Mesenteric fat pad (tissue), 1 donor: ENCODE data around the gene PLCD3. TPM values are rescaled to one million over a fixed set of nuclear protein-coding genes. Genes with fewer than 3 reads are reported as not detected.

Experiments
- DNase-seq: peaks from one replicate; pipeline ENCODE4 v3.0.0-alpha.2; 2020; ENCODE audit warnings: low spot score
- total RNA-seq: library from RNA; stranded (reverse); fragmentation: NEBNext Ultra II Directional; extraction: Animal tissue kit (Norgen Biotek cat#: 25700); gene quantifications from one replicate; pipeline ENCODE4 v1.2.1, GENCODE V29; 2021
- donor health status: DM: yes; HTN: yes; CAD: no.

Gene PLCD3
- total RNA-seq, 1 donor from 2014 or later: 64.2 TPM

DNA sequence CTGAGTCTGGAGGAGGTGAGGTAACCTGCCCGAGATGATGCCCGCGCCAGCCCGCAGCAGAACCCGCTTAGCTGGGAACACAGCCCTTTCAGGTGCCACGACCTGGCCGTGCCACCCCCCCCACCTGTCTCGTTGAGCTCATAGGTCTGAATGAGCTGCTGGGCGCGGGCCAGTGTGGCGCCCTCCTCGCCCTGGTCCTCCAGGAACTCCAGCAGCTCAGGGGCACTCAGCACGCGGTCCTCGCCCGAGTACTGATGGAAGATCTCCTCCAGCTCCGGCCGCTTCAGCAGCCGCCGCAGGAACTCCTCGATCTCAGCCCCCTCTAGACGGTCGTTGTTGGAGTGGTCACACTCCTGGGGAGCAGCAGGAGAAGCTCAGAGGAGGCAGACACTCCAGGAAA is 13.6 kb downstream of the PLCD3 start:
- DNase-seq: no peak

DNA sequence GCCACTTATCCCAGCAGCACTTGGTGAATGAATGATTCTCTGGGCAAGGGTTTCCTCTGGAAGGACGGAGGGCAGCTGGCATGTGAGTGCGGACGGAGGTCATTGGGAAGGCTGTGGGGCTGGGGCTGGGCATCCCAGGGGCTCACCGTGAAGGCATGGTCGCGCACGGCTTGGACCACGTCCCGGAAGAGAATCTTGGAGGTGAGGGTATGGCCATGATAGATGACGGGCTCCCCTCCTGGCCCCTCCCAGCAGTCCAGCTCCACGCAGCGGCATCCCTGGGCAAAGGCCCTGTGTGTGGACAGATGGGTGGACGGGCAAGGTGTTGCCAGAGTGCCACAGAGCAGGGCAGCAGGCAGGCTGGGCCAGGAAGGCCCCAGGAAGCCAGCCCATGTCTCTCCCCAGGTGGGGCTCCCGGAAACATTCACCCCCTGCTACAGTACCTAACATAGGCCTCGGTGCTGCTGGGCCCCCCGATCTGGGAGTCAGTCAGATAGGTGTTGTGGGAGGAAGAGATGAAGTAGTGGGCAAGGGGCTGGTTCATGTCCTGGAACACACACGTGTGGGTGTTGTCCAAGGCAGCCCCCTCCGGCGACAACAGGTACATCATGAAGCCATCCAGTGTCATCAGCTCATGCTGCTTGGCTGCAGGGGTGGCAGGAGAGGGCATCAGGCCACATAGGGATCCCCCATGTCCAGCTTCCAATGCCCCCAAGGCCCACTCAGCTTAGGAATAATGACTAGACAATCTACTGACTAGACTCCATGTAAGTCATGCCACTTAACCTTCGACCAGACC is 14.3 kb downstream of the PLCD3 start:
- no peak for DNase-seq

DNA sequence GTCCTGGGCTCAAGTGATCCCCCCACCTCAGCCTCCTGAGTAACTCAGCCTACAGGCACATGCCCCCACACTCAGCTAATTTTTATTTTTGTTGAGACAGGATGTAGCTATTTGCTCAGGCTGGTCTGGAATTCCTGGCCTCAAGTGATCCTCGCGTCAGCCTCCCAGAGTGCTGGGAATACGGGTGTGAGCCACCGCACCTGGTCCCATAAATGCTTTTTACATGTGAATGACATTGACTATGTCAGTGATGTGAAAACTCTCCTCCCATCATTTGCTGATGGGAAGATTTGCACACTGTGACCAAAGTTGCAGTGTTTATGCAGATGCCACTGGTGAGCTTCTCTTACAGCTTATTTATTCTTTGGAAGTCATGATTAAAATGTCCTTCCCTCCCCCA is 15.0 kb downstream of the PLCD3 start:
- no peak for DNase-seq

DNA sequence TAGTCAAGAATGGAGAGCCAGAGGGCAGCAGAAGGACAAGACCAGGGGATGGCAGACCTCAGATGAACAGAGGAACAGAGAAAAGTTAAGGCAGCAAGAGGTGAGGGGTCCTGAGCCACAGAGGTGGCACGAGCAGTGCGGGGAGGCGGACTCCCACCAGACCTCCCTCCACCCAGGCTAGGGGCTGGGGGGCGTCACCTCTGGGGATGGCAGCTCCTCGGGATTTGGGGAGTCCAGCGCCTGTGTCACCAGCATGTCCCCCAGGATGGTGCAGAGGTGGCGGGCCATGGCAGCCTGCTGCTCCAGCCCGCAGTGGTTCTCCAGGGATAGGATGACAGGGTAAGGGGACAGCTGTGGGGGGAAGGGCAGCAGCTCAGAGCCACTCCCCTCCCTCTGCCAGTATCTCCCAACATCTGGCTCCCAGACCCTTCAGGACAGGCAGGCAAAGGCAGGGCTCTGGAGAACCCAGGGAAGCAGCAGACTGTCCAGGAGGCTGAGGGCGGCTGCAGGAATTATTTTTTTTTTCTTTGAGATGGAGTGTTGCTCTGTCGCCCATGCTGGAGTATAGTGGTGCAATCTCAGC is 15.8 kb downstream of the PLCD3 start:
- no peak for DNase-seq

DNA sequence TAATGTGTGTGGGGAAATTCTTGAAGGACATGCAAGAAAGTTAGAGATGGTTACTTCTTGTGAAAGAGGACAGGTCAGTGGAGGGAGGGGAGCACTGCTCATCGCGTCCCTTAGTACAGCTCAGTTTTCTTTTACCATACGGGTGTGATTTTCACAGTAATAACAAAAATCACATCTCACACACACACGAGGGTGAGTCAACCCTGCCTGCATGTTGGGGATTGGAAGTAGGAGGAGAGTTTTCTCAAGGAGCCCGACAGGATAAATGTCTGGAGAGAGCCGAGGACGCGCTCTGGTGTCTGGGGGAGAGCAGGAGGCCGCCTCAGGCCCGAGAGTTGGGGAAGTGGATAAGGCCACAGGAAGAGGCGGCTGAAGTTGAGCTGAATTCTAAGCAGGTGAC is 16.4 kb downstream of the PLCD3 start:
- DNase-seq: no peak

DNA sequence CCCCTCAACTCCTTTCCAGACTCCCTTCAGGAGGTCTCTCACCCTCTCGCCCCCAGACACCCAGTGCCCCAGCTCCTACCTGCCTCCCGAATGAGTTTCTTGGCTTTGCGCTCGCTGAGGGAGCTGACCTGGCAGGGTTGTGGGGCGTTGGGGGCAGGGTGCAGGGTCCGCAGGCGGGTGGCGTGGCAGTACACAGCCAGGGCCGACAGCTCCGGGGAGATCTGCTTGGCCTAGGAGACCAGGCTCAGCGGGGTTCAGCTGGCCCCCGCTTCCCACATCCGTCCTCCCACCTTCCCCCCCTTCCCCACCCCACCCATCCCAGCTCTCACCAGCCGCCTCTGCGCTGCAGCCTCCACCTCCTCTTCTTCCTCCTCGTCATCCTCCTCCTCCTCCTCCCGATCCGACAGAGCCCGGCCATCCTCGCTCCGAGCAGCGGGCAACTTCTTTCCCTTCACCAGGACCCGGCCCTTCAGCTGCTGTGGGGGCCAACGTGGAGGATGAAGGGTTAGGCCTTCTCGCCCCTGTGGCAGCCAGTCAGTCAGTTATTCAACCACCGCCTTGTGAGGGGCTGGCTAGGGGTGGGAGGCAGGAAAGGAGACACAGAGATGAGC is 17.2 kb downstream of the PLCD3 start:
- no peak for DNase-seq

DNA sequence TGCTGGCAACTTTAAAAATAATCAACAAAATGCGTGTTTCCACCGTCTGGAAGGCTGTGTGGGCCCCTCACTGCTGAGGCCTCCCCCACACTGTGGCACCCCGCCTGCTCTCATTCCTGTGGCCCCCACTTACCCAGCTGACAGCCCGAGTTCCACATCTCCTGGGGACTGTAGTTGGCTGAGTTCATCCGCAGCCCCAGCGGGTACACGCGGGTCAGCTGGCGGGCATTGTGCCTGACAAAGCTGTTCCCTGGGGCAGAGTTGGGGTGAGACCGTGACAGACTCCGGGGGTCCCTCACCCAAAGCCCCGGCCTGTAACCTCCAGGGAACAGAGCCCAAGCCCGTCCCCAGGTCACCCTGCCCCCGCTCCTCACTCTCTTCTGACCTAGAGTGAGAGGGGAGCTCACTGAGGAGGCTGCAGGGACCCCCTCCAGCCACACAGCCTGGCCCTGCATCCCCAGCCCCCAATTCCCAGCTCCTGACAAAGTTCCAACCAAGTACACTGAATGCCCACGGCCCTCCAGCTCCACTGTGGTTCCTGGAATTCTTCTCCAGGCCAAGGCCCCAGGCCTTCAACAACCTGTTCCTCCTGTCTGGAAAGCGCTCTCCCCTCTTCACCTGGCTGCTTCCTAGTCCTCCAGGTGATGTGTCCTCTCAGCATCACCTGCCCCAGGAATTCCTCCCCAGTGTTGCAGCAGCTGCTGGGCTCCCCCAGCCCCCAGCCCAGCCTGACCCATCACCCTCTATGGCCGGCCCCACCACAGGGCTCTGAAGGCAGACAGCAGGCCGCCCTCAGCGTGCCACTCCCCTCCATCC is 18.0 kb downstream of the PLCD3 start:
- no peak for DNase-seq

DNA sequence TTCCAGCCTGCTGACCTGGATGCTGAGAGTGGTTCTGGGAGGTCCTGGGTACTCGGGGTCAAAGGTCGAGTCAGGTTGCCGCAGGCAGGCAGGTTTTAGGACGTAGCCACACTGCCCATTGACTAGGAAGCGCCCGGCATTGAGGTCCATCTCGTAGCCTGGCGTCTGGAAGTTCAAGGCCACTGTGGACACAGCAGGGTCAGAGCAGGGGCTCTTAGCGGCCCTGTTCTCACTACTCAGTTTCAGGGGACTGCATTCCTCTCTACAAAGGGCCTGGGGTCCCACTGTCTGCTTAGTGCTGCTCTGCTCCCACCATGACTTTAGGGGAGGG is 18.9 kb downstream of the PLCD3 start:
- no peak for DNase-seq

DNA sequence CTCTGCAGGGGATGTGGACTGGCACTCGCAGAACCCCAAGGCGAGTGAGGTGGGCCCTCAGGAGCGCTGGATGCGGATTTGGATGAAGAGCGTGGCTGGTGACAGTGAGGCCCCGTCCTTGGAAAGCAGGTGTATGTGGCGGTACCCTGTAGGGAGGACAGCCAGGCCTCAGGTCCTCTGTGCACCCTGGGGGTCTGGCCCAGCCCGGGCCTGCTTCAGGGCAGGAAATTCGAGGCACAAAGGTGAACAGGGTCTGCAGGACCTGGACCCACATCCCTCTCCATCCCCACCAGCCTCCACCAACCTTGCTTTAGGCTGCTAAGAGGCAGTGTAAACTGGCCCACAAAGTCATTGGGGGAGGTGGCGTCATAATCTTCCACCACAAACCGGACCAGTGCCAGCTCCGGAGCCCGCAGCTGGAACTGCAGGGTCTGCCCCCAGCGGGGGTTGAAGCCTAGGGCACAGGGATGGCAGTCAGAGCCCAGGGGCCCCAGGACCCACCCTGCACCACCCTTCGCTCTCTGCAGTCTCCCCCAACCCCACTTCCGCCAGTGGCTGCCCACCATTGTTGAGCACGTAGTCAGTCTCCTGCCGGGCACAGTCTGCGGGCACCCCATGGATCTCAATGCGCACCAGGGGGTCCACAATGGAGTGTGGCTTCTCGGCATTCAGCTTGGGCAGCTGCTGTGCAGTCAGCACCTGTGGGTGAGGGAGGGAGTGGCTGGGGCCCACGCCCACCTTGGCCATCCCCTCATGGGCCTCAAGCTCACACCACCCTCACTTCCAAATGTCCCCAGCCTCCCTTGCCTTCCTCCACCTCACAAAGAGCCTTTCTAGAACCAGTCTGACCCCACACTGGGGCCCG is 19.5 kb downstream of the PLCD3 start:
- DNase-seq: no peak

DNA sequence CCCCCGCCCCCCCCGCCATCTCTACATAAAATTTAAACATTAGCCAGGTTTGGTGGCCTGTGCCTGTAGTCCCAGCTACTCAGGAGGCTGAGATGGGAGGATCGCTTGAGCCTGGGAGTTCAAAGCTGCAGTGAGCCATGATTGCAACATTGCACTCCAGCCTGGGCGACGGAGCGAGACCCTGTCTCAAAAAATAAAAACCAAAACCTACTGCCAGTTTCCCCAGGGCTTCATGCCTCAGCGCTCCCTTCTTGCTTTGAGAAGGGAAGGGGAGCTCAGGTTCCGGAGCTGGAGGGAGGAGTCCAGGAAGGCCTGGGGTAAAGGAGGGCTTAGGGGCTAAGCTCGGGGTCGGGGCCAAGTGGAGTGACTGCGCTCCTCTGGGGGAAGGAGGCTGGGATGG is 20.5 kb downstream of the PLCD3 start:
- DNase-seq: no peak

DNA sequence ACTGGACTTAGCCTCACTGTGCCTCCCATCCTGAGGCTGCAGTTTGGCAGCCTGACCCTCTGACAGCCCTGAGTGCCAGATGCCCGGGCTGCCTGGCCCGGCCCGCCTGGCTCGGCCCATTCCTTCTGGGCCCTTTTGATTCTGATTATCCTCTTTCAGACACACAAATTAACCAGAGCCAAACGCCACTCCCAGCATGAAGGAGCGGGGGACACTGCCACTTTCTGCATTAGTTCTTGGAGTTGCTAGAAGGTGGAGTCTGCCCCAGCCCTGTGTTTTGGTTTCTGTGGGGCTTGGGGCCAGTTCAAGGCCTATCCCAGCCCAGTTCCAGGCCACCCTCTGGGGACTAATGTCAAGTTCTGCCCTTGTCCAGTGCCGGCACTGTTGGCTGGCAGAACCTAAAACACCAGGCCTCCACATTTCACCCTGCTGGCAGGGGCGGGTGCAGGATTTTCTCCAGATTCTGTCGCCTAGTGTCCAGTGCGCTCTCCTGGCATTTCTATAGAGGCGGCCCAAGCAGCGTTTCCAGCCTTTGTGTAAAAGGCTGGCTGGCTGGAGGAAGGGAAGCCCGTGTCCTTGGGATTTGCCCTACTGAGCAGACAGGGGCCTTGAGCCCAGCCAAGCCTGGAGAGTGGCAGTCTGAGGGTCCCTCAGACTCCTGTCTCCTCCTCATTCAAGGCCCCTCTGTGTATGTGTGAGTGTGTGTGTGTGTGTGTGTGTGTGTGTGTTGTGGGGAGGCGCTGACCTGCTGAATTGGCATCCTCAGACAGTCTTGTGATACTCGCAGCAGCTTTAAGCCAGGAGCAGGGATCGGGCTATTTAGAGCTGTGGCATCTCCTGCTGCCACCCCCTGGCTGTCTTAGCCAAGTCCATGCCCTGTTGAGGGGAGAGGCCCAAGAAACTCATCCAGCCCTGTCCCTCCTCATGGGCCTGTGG is 21.4 kb downstream of the PLCD3 start:
- DNase-seq: no peak

DNA sequence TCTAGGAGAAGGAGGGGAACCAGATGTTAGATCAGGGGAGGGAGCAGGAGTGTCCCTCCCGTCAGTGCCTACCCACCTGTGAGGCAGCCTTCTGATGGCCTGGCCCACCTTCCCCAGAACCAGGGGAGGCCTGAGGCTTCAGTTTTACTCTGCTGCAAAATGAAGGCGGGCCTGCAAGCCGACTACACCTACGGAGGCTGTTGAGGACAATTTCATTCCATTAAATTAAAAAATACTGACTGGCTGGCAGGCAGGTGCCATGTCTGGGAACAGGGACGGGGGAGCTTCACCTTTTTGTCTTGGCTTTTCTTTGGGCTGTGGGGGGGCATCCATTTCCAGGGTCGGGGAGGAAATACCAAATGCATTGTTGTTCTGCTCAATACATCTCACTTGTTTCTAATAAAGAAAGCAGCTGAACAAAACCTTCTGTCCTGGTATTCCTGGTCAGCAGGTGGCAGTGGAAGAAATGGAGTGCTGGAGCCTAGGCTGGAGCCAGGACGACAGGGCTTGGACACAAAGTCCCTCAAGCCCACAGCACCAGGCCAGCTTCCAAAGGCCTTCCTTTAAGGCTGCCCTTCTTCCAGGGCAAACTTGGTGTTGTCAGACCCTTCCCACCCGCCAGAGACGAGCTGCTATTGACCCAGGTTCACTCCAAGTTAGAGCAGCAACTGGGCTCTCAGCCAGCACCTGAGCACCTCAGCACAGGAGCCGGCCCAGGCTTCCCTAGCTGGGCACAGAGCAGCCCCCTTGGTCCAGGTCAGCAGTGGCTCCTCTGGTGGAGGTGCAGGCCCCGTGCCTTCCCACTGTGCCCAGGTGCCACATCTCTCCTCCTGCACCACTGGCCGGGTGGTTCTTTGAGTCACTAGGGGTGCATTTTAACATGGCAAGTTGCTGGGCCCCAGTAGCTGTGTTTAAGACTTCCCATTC is 23.5 kb downstream of the PLCD3 start:
- no peak for DNase-seq

DNA sequence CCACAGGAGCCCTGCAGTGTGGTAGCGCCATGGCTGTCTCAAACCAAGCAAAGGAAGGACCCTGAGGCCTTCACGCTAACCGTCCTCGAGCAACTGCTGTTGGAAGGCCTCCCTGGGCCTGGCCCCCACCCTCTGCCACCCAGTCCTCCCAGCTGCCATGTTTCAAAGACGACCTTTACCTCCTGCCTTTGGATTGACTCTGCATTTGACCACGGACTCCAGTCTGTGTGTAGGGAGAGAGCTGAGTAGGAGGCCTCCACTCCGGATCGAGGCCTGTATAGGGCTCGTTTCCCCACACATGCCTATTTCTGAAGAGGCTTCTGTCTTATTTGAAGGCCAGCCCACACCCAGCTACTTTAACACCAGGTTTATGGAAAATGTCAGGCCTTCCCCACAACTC is 24.3 kb downstream of the PLCD3 start:
- no peak for DNase-seq

DNA sequence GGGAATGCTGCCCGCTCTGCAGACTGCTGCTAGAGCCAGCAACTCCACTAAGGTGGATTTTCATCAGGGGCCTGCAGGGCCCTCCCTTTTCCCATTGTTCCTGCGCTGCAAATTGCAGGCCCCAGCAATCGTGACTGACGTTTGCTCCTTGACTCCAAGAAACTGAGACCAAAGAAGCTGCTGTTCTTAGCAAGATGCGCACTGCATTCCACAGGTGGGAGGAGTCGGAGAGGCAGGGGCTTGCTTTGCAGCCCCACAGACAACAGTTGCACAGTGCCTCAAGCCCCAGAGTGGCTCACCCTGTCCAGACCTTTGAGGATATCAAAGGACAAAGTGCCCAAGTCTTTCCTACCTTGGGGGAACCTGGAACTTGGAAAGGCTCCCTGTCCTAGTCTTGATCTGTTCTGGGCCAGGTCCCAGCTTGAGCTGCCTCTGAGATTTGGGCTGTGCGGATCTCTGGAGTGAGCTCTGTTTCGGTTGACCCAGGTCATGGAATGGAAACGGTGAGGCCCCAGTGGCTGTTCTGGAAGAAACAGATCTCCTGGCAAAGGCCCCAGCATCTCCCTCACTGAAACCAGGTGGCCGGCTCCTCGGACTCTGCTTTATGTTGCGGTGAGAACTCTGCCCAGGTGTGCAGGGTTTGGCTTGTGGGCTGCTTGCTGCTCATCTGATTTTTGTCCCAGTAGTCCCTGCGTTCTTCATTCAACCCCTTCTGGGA is 24.9 kb downstream of the PLCD3 start:
- no peak for DNase-seq

DNA sequence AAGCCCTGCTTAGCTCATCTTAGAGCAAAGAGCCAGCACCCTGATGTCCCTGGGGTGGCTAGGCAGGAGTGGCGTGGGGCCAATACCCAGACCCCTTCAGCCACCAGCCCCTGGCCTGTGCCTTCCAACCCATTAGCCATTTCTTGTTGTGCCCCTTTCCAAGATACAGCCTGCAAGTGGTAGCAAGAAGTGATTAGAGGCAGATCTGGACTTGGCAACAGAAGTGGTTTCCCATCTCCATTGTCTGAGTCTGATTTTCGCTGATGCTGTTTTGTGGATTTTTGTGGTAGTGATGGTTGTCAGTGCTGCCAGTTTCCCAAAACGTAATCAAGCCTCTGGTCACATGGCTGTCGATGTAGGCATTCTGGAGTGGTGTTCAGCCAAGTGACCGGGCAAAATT is 25.7 kb downstream of the PLCD3 start:
- no peak for DNase-seq

DNA sequence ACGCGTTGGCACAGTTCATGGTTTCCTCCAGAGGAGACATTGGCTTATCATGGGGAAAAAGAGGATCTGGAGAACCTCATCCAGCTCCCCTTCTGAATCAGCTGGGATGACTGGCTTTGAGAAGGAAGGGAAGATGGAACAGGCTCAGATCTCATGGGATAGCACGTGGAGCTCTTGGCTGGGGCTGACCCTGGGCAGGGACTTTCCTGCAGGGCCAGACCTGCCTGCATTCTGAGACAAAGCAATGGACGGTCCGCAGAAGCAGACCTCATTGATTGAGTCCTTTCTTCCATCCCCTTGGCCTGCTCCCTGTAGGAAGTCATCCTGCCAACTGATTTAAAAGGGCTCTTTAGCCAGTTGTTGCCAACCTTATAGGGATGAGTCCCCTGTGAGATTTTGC is 26.2 kb downstream of the PLCD3 start:
- DNase-seq: no peak

DNA sequence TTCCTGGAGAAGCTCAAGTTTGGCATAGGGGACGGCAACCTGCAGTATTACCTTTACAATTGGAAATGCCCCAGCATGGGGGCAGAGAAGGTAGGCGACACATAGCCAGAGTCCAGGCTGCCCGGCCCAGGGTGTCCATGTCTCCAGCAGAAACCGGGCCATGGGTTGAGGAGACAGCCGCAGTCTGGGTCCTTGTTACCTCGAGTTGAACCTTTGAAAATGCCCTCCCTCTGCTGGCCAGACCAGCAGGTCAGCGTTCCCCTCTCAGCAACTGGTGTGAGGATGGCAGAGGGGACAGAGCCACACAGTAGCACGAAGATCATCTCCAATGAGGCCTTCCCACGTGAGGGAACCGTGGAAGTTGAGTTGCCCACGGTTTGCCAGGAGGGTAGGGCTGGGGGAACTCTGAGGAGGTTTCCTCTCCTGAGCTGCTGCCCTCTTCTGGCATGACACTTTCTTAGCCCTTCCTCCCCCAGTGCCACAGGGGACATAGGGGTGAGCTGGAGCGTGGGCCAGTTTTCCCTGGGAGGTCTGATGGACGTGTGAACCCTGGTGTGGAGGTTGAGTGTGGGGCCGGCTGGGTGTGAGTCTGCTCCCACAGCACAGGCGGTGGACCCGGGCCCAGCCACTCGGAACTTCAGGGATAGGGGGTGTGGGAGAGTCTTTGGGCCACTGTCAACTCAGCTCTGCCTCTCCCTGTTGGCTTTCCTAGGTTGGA is 27.2 kb downstream of the PLCD3 start:
- no peak for DNase-seq

DNA sequence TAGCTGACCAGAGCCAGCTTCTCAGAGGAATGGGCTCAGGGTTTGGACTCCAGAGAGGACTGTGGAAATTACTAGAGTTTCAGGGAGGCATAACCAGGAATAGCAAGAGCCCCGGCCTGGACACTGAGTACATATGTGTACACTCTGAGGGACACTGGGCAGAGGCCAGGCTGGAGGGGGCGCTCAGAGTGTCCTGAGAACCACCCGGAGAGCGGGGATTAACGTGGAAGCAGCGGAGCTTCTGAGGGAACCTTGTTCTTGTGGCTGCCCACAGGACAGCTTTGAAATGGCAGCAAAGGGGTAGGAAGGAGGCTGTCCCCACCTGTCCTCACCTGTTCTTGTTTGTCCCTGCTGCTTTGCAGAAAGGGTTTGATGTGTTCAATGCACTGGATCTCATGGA is 27.8 kb downstream of the PLCD3 start:
- DNase-seq: no peak
